ENCODE data around the gene LONP1. TPM values are rescaled to one million over a fixed set of nuclear protein-coding genes. Genes with fewer than 3 reads are reported as not detected.

The LONP1 gene
- total and polyA plus RNA-seq, 12 donors: 177 to 523 (median 373) TPM

GRCh38 chr19:5671600-5671999, 48.3 kb downstream of the LONP1 start:
- TF ChIP-seq CTCF (IDR thresholded peaks at IDR 0.05) (no peak), POLR2A (IDR thresholded peaks at IDR 0.05) (no peak)
- 86 to 96% (median 92%) methylated on average over 4 to 7 of the region's 7 CpGs for WGBS, 4 donors
- H3K4me3 ChIP-seq: no peak overlapping the region
- intact Hi-C loops (cut with DNase I): no loop called here
- peaks cover 0 to 35% of the 10 kb centered on the region in 2 donors for H3K36me3 ChIP-seq (replicated peaks in 1 of 2)
- no peaks in the 10 kb centered on the region for H3K9me3 ChIP-seq (replicated peaks in 1 of 3)
- no peak overlapping the region for H3K27ac ChIP-seq
- no peak for DNase-seq
- H3K27me3 ChIP-seq: no peaks in the 10 kb centered on the region
- H3K4me1 ChIP-seq (replicated peaks in 1 of 2): no peaks in the 10 kb centered on the region

DNA sequence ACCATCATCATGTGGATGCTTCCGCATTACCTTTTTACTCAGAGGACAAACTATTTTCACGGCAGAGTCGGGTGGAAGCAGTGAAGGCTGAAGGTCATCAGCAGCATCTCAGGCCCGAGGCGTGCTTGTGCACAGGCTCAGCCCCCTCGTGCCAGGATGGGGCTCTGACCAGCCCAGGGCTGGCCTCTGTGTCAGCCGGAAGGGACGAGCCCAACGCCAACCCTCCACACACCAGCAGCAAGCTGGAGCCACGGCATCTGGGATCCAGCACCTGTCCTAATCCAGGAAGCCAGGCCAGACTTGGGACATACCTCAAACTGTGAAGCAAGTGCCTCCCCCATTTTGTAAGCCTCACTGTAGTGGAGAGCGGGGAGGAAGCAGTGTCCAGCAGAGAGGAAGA, 50.7 kb downstream of the LONP1 start:
- no peak for DNase-seq
- WGBS, 4 donors: 71 to 88% (median 73%) methylated on average over 5 to 11 of the region's 11 CpGs
- no peaks in the 10 kb centered on the region for H3K9me3 ChIP-seq (replicated peaks in 1 of 3)
- peaks cover 0 to 59% of the 10 kb centered on the region in 2 donors for H3K36me3 ChIP-seq (replicated peaks in 1 of 2)
- intact Hi-C loops (cut with DNase I): loop anchor here in 1 of 2 donors (10.0 kb wide), 1 partner anchor 54 kb away; no protein-coding TSS in a partner anchor
- H3K4me3 ChIP-seq: no peak overlapping the region
- H3K27me3 ChIP-seq: no peaks in the 10 kb centered on the region
- H3K27ac ChIP-seq: no peak overlapping the region
- H3K4me1 ChIP-seq (replicated peaks in 1 of 2): peaks cover 0 to 5% of the 10 kb centered on the region in 2 donors
- TF ChIP-seq POLR2A (IDR thresholded peaks at IDR 0.05) (no peak), CTCF (IDR thresholded peaks at IDR 0.05) (no peak)

- TF ChIP-seq POLR2A (IDR thresholded peaks at IDR 0.05) (no peak), CTCF (IDR thresholded peaks at IDR 0.05) (no peak)
- no peaks in the 10 kb centered on the region for H3K27me3 ChIP-seq
- 82 to 92% (median 83%) methylated on average over 14 to 22 of the region's 22 CpGs; no CpG with 5 or more reads in 1 of the 4 donors for WGBS, 4 donors
- H3K4me3 ChIP-seq: no peak overlapping the region
- DNase-seq: no peak
- peaks cover 0 to 9% of the 10 kb centered on the region in 2 donors for H3K4me1 ChIP-seq (replicated peaks in 1 of 2)
- H3K36me3 ChIP-seq (replicated peaks in 1 of 2): peaks cover 0 to 73% of the 10 kb centered on the region in 2 donors
- intact Hi-C loops (cut with DNase I): loop anchor here in 1 of 2 donors (10.0 kb wide), 1 partner anchor 53 kb away; no protein-coding TSS in a partner anchor
- no peaks in the 10 kb centered on the region for H3K9me3 ChIP-seq (replicated peaks in 1 of 3)
- no peak overlapping the region for H3K27ac ChIP-seq
These were observed 52.1 kb downstream of the LONP1 start for GRCh38 chr19:5667751-5668271.

GRCh38 chr19:5666921-5667610, 52.9 kb downstream of the LONP1 start:
- 85 to 87% (median 86%) methylated on average over 23 to 26 of the region's 26 CpGs for WGBS, 4 donors
- peaks cover 0 to 80% of the 10 kb centered on the region in 2 donors for H3K36me3 ChIP-seq (replicated peaks in 1 of 2)
- H3K9me3 ChIP-seq (replicated peaks in 1 of 3): no peaks in the 10 kb centered on the region
- TF ChIP-seq CTCF (IDR thresholded peaks at IDR 0.05) (no peak), POLR2A (IDR thresholded peaks at IDR 0.05) (no peak)
- intact Hi-C loops (cut with DNase I): loop anchor here in 1 of 2 donors (10.0 kb wide), 1 partner anchor 52 kb away; no protein-coding TSS in a partner anchor
- no peak overlapping the region for H3K4me3 ChIP-seq
- peak overlapping the region in 1 of 5 donors; percentile 24 for H3K27ac ChIP-seq
- DNase-seq: no peak
- peaks cover 0 to 9% of the 10 kb centered on the region in 2 donors for H3K4me1 ChIP-seq (replicated peaks in 1 of 2)
- H3K27me3 ChIP-seq: no peaks in the 10 kb centered on the region
